GM06990 (cell line): ENCODE measurements around the gene SIGLEC10.

Experiments used
- DNase-seq: peaks from one replicate; pipeline ENCODE4 v3.0.0-alpha.2; 2011; ENCODE audit not compliant: insufficient read length; ENCODE audit errors: extremely low read depth
- H3K27me3 ChIP-seq: replicated peaks from 2 replicates; pipeline ENCODE4 v1.6.0; 2011; ENCODE audit warnings: low read length; ENCODE audit not compliant: control insufficient read depth, insufficient read depth
- H3K36me3 ChIP-seq: 2 replicates; pipeline ENCODE4 v1.5.1; 2011; ENCODE audit warnings: low read length; ENCODE audit not compliant: control insufficient read depth, insufficient read depth
- H3K4me3 ChIP-seq: replicated peaks from 2 replicates; pipeline ENCODE4 v1.5.1; 2011; ENCODE audit warnings: low read depth, mild to moderate bottlenecking, control low read depth, low read length
- TF ChIP-seq, protein P1 (sequence below): IDR thresholded peaks from 2 replicates; pipeline ENCODE4 v1.5.1; 2011; ENCODE audit warnings: low read length, control low read depth, mild to moderate bottlenecking, inconsistent platforms; ENCODE audit not compliant: insufficient read depth, poor library complexity, severe bottlenecking

The SIGLEC10 gene

DNA sequence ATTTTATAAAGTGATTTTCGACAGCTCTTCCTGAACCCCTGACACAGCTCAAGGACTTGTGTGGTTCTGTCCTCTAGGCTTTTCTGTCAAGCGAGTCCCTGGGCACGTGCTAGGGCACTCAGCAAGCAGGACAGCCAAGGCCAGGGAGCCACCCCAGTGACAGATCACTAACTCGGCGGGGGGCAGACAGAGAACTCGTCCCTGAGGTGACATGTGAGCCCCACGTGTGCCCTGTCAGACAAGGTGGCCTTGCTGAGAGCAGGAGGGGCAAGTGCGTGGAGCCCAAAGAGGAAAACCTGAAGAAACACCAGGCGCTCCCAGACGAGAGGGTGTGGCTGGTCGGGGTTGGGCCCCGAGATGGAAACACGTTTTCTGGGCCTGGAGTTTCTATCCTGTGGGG is 56.2 kb downstream of the SIGLEC10 start:
- no peaks in the 10 kb centered on the region for H3K27me3 ChIP-seq
- TF ChIP-seq, protein P1, sequence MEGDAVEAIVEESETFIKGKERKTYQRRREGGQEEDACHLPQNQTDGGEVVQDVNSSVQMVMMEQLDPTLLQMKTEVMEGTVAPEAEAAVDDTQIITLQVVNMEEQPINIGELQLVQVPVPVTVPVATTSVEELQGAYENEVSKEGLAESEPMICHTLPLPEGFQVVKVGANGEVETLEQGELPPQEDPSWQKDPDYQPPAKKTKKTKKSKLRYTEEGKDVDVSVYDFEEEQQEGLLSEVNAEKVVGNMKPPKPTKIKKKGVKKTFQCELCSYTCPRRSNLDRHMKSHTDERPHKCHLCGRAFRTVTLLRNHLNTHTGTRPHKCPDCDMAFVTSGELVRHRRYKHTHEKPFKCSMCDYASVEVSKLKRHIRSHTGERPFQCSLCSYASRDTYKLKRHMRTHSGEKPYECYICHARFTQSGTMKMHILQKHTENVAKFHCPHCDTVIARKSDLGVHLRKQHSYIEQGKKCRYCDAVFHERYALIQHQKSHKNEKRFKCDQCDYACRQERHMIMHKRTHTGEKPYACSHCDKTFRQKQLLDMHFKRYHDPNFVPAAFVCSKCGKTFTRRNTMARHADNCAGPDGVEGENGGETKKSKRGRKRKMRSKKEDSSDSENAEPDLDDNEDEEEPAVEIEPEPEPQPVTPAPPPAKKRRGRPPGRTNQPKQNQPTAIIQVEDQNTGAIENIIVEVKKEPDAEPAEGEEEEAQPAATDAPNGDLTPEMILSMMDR = no peak
- no peak overlapping the region for H3K4me3 ChIP-seq
- DNase-seq = no peak
- no peaks in the 10 kb centered on the region for H3K36me3 ChIP-seq
